ENCODE results near the gene TMEM259. TPM values are rescaled to one million over a fixed set of nuclear protein-coding genes. Genes with fewer than 3 reads are reported as not detected.

Gene TMEM259
- total and polyA plus RNA-seq, 2 of the 8 experiments (the other 6 are each of a cell fraction or from before 2014, with no cell fraction given) = 140 to 243 TPM

DNA sequence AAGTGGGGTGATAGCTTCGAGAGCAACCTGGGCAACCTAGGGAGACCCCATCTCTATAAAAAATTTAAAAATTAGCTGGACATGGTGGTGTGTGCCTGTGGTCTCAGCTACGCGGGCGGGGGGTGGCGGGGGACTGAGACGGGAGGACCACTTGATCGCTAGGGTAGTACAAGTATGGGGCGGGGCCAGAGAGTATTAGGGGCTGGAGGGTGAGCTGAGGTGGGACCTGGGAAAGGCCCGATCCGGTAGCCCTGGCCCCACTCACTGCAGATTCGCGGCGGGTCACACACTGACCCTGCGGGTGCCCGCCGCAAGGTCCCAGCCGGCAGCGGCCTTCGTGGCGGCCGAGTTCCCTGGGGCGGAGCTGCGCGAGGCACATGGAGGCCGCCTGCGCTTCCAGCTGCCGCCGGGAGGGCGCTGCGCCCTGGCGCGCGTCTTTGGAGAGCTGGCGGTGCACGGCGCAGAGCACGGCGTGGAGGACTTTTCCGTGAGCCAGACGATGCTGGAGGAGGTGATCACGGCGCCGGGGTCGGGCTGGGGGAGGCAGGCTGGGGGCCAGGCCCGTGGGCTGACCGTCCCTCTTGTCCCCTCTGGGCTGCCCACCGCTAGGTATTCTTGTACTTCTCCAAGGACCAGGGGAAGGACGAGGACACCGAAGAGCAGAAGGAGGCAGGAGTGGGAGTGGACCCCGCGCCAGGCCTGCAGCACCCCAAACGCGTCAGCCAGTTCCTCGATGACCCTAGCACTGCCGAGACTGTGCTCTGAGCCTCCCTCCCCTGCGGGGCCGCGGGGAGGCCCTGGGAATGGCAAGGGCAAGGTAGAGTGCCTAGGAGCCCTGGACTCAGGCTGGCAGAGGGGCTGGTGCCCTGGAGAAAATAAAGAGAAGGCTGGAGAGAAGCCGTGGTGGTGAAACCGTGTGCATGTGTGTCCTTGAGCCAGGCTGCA is 44.0 kb upstream of the TMEM259 start:
- Histone ChIP-seq H3K4ac (replicated peaks; ENCODE audit: insufficient read length, low read depth, low read length) (no peak overlapping the region), H3K14ac (ENCODE audit: insufficient read length) (no peak overlapping the region), H2AFZ (ENCODE audit: low read length) (no peak overlapping the region), H3K4me2 (ENCODE audit: insufficient read depth in 1 of 2, low read depth in 2 of 2, low read length in 2 of 2) (peak overlapping the region; percentile 35 to 68), H3K56ac (replicated peaks; ENCODE audit: insufficient read length, low read depth, low read length) (no peak overlapping the region), H4K20me1 (replicated peaks in 1 of 2; ENCODE audit: control insufficient read depth in 1 of 2, insufficient read depth in 2 of 2, low read length in 2 of 2) (peaks cover 0 to 9% of the 10 kb centered on the region in 2 experiments), H2BK15ac (ENCODE audit: low read length) (peak overlapping the region; percentile 46; the same call in 1 of the 2 replicates), H3K36me3 (ENCODE audit: control insufficient read depth in 2 of 4, insufficient read depth in 4 of 4, low read length in 3 of 4) (no peaks in the 10 kb centered on the region), H3K4me3 (ENCODE audit: extremely low read depth in 1 of 4, insufficient read depth in 2 of 4, low read depth in 3 of 4, low read length in 4 of 4) (peak overlapping the region in 2 of 4 experiments; percentile 9 to 54; a peak in 3 of 8 replicates), H2BK20ac (ENCODE audit: low read length) (peak overlapping the region; percentile 55; the same call in 1 of the 2 replicates), H4K5ac (ENCODE audit: insufficient read length, low read depth, low read length) (no peak overlapping the region), H3K23ac (ENCODE audit: insufficient read length) (no peak overlapping the region), H3K27ac (ENCODE audit: low read depth, low read length) (no peak overlapping the region), H3K79me1 (ENCODE audit: low read depth, low read length) (no peaks in the 10 kb centered on the region), H2BK120ac (replicated peaks; ENCODE audit: low read depth, low read length) (no peak overlapping the region), H4K8ac (ENCODE audit: extremely low read depth, insufficient read depth, low read length) (peak overlapping the region; percentile 92), H3K79me2 (ENCODE audit: control insufficient read depth in 1 of 2, insufficient read depth in 2 of 2, low read length in 2 of 2) (no peaks in the 10 kb centered on the region), H3K18ac (ENCODE audit: extremely low read depth, low read length) (peak overlapping the region; percentile 90), H3K4me1 (replicated peaks in 1 of 4; ENCODE audit: control insufficient read depth in 3 of 4, insufficient read depth in 4 of 4, low read length in 3 of 4) (peaks cover 0 to 27% (median 19%) of the 10 kb centered on the region in 4 experiments; a peak in 6 of 7 replicates), H3K9ac (replicated peaks in 1 of 4; ENCODE audit: extremely low read depth in 1 of 4, low read depth in 3 of 4, low read length in 3 of 4) (no peak overlapping the region), H2BK5ac (ENCODE audit: low read depth, low read length) (peak overlapping the region; percentile 60; the same call in 1 of the 2 replicates), H3K9me3 (ENCODE audit: insufficient read depth in 2 of 2, low read depth in 1 of 2, low read length in 1 of 2) (peaks cover 0 to 21% of the 10 kb centered on the region in 2 experiments; a peak in 2 of 4 replicates), H2BK12ac (ENCODE audit: low read depth, low read length) (peak overlapping the region; percentile 80; the same call in 1 of the 2 replicates), H3K23me2 (ENCODE audit: low read depth, low read length) (peaks cover 11% of the 10 kb centered on the region; the same call in 1 of the 2 replicates), H4K91ac (replicated peaks; ENCODE audit: insufficient read length, low read length) (peak overlapping the region; percentile 5), H2AK5ac (ENCODE audit: low read depth, low read length) (peak overlapping the region; percentile 29; the same call in 1 of the 2 replicates), H3K27me3 (replicated peaks in 1 of 4; ENCODE audit: control insufficient read depth in 3 of 4, extremely low read depth in 1 of 4, insufficient read depth in 3 of 4, low read length in 3 of 4) (peaks cover 0 to 26% (median 18%) of the 10 kb centered on the region in 4 experiments; a peak in 5 of 7 replicates)
- WGBS, 2 experiments (ENCODE audit: extremely low coverage in 1 of 2, insufficient coverage in 1 of 2, insufficient read length in 1 of 2, insufficient replicate concordance in 2 of 2, low coverage in 1 of 2, low lambda C conversion rate in 2 of 2, missing lambda C conversion rate in 1 of 2) = 27% methylated on average over 60 of the region's 60 CpGs; no CpG with 5 or more reads in 1 of the 2 experiments
- CTCF ChIA-PET (ENCODE audit: partially characterized antibody) = interaction anchor here (0.7 to 5.2 kb wide), 20 partner anchors 8 to 388 kb away, joined by 3 to 54 read pairs (median 3); partner anchors contain the start of gene ABCA7
- peak in 1 of 2 experiments; percentile 88 for DNase-seq (ENCODE audit: low read depth in 1 of 2, low spot score in 2 of 2)
- FAIRE-seq = no peak
- POLR2A ChIA-PET (ENCODE audit: partially characterized antibody) = interaction anchor here (0.5 to 6.9 kb wide), 16 partner anchors 9 to 291 kb away, joined by 3 to 97 read pairs (median 4); partner anchors contain the start of genes CIRBP, CNN2, GPX4 and RNU6-2
- TF ChIP-seq YY1 (IDR thresholded peaks at IDR 0.05; ENCODE audit: low read depth, low read length) (0 out of 2 replicates have a peak, but pooled peaks have one; percentile 9), BRCA1 (IDR thresholded peaks at IDR 0.05; ENCODE audit: low read depth, low read length) (no peak), RBBP5 (IDR thresholded peaks at IDR 0.05; ENCODE audit: borderline replicate concordance, low read depth, low read length) (no peak), GTF2F1 (IDR thresholded peaks at IDR 0.05; ENCODE audit: borderline replicate concordance, low read depth, low read length) (no peak), TAF7 (optimal IDR thresholded peaks at IDR 0.05; ENCODE audit: borderline replicate concordance, low read depth, low read length) (no peak), FOSL1 (IDR thresholded peaks at IDR 0.05; ENCODE audit: insufficient read depth, low read depth, low read length) (no peak), CTBP2 (IDR thresholded peaks at IDR 0.05; ENCODE audit: borderline replicate concordance, insufficient read depth, insufficient read length, low read length) (no peak), RAD21 (IDR thresholded peaks at IDR 0.05 in 1 of 2, conservative IDR thresholded peaks at IDR 0.05 in 1 of 2; ENCODE audit: low read depth in 2 of 2, low read length in 2 of 2) (peak; percentile 38 to 60; a peak in 3 of 4 replicates), SIRT6 (IDR thresholded peaks at IDR 0.05; ENCODE audit: low read length) (no peak), SIX5 (IDR thresholded peaks at IDR 0.05; ENCODE audit: low read depth, low read length) (no peak)

All from H1 (cell line).